Neural cell (in vitro differentiated cells): Measurements from ENCODE around the gene OLIG1.

Experiments
- EP300 ChIP-seq: fragments of 450-650 bp; conservative IDR thresholded peaks from 2 replicates; pipeline ENCODE4 v1.6.1; 2014; ENCODE audit warnings: antibody characterized with exemption, mild to moderate bottlenecking, moderate library complexity; ENCODE audit not compliant: poor library complexity, severe bottlenecking
- EZH2 ChIP-seq: fragments of 200-600, 300-800 bp; shearing (Covaris generic), sonication (generic); IDR thresholded peaks from 2 replicates; pipeline ENCODE4 v1.6.1; 2014; ENCODE audit warnings: antibody characterized with exemption, low read length, borderline replicate concordance, mild to moderate bottlenecking; ENCODE audit not compliant: insufficient read depth, poor library complexity, severe bottlenecking
- POLR2AphosphoS5 ChIP-seq: IDR thresholded peaks from 2 replicates; pipeline ENCODE4 v1.6.1; 2012
- RAD21 ChIP-seq: fragments of 450-650 bp; conservative IDR thresholded peaks from 2 replicates; pipeline ENCODE4 v1.6.1; 2014; ENCODE audit warnings: antibody characterized with exemption, mild to moderate bottlenecking, moderate library complexity
- TAF1 ChIP-seq: IDR thresholded peaks from 2 replicates; pipeline ENCODE4 v1.6.1; 2012; ENCODE audit warnings: low read depth
- TF ChIP-seq, protein P1 (sequence below): fragments of 450-650 bp; IDR thresholded peaks from 2 replicates; pipeline ENCODE4 v1.5.1; 2014; ENCODE audit warnings: antibody characterized with exemption, mild to moderate bottlenecking, moderate library complexity; ENCODE audit not compliant: poor library complexity, severe bottlenecking

DNA sequence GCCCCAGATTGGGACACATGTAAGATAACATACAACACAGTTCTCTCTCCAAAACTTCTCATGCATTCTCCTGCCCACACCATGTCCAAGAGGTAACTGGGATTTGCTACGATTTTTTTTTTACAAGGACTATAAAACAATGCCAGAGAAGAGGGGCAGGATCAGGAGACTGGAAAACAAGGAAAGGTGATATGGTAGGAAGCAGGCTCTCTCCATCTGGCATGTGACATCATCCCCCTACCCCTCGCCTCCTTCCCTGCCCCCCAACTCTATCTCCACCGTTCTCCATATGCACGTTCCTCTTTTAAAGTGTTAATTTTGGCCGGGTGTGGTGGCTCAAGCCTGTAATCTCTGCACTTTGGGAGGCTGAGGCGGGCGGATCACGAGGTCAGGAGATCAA, 23.5 kb upstream of the OLIG1 start:
- TF ChIP-seq EP300 (no peak), TAF1 (no peak), EZH2 (no peak), RAD21 (no peak), POLR2AphosphoS5 (no peak)
- TF ChIP-seq, protein P1, sequence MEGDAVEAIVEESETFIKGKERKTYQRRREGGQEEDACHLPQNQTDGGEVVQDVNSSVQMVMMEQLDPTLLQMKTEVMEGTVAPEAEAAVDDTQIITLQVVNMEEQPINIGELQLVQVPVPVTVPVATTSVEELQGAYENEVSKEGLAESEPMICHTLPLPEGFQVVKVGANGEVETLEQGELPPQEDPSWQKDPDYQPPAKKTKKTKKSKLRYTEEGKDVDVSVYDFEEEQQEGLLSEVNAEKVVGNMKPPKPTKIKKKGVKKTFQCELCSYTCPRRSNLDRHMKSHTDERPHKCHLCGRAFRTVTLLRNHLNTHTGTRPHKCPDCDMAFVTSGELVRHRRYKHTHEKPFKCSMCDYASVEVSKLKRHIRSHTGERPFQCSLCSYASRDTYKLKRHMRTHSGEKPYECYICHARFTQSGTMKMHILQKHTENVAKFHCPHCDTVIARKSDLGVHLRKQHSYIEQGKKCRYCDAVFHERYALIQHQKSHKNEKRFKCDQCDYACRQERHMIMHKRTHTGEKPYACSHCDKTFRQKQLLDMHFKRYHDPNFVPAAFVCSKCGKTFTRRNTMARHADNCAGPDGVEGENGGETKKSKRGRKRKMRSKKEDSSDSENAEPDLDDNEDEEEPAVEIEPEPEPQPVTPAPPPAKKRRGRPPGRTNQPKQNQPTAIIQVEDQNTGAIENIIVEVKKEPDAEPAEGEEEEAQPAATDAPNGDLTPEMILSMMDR: no peak
